Spinal cord (tissue), 10 donors: ENCODE results near the gene SLC25A27. TPM values are rescaled to one million over a fixed set of nuclear protein-coding genes. Genes with fewer than 3 reads are reported as not detected.
A peak's percentile ranks its signal among the peaks of the same experiment; 100 is the strongest.

Experiments
- DNase-seq, 6 donors: peaks; one replicate each; pipeline versions ENCODE4 v3.0.0 to v3.0.0-alpha.2; 2013 to 2015; ENCODE audit warnings: low spot score in 6 of 6, low read depth in 4 of 6
- H3K27ac ChIP-seq: one replicate; pipeline ENCODE4 v1.5.1; 2013; ENCODE audit warnings: low read depth, low read length, control low read depth
- H3K27me3 ChIP-seq: one replicate; pipeline ENCODE4 v1.6.1; 2013; ENCODE audit warnings: low read length; ENCODE audit not compliant: control insufficient read depth, insufficient read depth
- H3K36me3 ChIP-seq: one replicate; pipeline ENCODE4 v1.6.1; 2013; ENCODE audit warnings: low read length; ENCODE audit not compliant: control insufficient read depth, insufficient read depth
- H3K4me1 ChIP-seq: one replicate; pipeline ENCODE4 v1.6.1; 2013; ENCODE audit warnings: low read length; ENCODE audit not compliant: control insufficient read depth, insufficient read depth
- H3K4me3 ChIP-seq: one replicate; pipeline ENCODE4 v1.5.1; 2013; ENCODE audit warnings: low read depth, low read length, control low read depth
- H3K9me3 ChIP-seq: one replicate; pipeline ENCODE4 v1.6.1; 2013; ENCODE audit warnings: low read length; ENCODE audit not compliant: control insufficient read depth, insufficient read depth
- WGBS: methylation state at CpG from one replicate; pipeline ENCODE4 v1.1.5; 2013; ENCODE audit warnings: missing lambda C conversion rate; ENCODE audit not compliant: insufficient coverage; 5-methylcytosine and 5-hydroxymethylcytosine counted together
- long read RNA-seq, 4 donors: transcript quantifications; one replicate each; lab custom pipeline, GENCODE V29; 2026
- polyA plus RNA-seq, 2 donors: library from polyadenylated mRNA; unstranded; fragments of 120-200 nt; gene quantifications; one replicate each; pipeline ENCODE4 v1.2.1, GENCODE V29; 2013; ENCODE audit not compliant: insufficient read length in 2 of 2
- total RNA-seq, 2 donors: library from RNA; depleted of rRNA in 1 of 2; stranded (reverse); fragments of 120-200 nt in 1 of 2; fragments of >200 nt in 1 of 2; gene quantifications; one replicate each; pipeline versions ENCODE4 v1.2.3 to v1.2.4, GENCODE V29; 2013 to 2014
- donor health status: healthy.

SLC25A27 gene
- 10 to 100 TPM; 43.5 to 44.6 TPM for total RNA-seq
- 10 to 100 TPM; 65.1 to 69.5 TPM for polyA plus RNA-seq
- long read RNA-seq, donor 1, partial matches to known transcripts = 30 of 34 reads
- long read RNA-seq, donor 1, other reads (novel, unspliced or antisense) = 0 of 34 reads
- long read RNA-seq, donor 2, partial matches to known transcripts = 0 of 3 reads
- long read RNA-seq, donor 2, other reads (novel, unspliced or antisense) = 0 of 3 reads
- long read RNA-seq, donor 3, partial matches to known transcripts = 0 of 4 reads
- long read RNA-seq, donor 3, other reads (novel, unspliced or antisense) = 0 of 4 reads
- long read RNA-seq, donor 4, partial matches to known transcripts = 5 of 7 reads
- long read RNA-seq, donor 4, other reads (novel, unspliced or antisense) = 0 of 7 reads

- 0% methylated on average over 69 of the region's 72 CpGs for WGBS
Measured at GRCh38 chr6:46652603-46653438, at the start of gene SLC25A27, which contains the start of gene CYP39A1. TSS of gene SLC25A27 (plus strand) at chr6:46652975. CDS start at chr6:46653193, 218 bp downstream. TSS of gene CYP39A1 (minus strand) at chr6:46652818. CDS start at chr6:46652582, 236 bp downstream.

GRCh38 chr6:46605091-46605797, 47.5 kb upstream of the SLC25A27 start:
- Histone ChIP-seq H3K4me1 (no peaks in the 10 kb centered on the region), H3K9me3 (no peaks in the 10 kb centered on the region), H3K36me3 (no peaks in the 10 kb centered on the region), H3K27ac (no peak overlapping the region), H3K27me3 (no peaks in the 10 kb centered on the region), H3K4me3 (no peak overlapping the region)
- DNase-seq = no peak
- WGBS = 90% methylated on average over 2 of the region's 3 CpGs

More at GRCh38 chr6:46652603-46653438, at the start of gene SLC25A27, which contains the start of gene CYP39A1:
- no peaks in the 10 kb centered on the region for H3K9me3 ChIP-seq
- peak within 1 kb of the TSS; percentile 85 for H3K27ac ChIP-seq
- no peaks in the 10 kb centered on the region for H3K4me1 ChIP-seq
- peak; percentile 83 to 98 (median 88) for DNase-seq
- H3K4me3 ChIP-seq = peak within 1 kb of the TSS; percentile 87
- peaks cover 8% of the 10 kb centered on the region for H3K36me3 ChIP-seq
- no peaks in the 10 kb centered on the region for H3K27me3 ChIP-seq

- Histone ChIP-seq H3K9me3 (no peaks in the 10 kb centered on the region), H3K27ac (no peak overlapping the region), H3K4me3 (no peak overlapping the region), H3K27me3 (no peaks in the 10 kb centered on the region), H3K4me1 (no peaks in the 10 kb centered on the region), H3K36me3 (no peaks in the 10 kb centered on the region)
- DNase-seq = peak in 4 of 6 donors; percentile 5 to 75 (median 24)
- no CpG with 5 or more reads among the region's 3 CpGs for WGBS
Measured at GRCh38 chr6:46606338-46606737, 46.4 kb upstream of the SLC25A27 start.

- WGBS = no CpG with 5 or more reads among the region's 3 CpGs
- Histone ChIP-seq H3K27ac (no peak overlapping the region), H3K9me3 (no peaks in the 10 kb centered on the region), H3K27me3 (no peaks in the 10 kb centered on the region), H3K4me3 (no peak overlapping the region), H3K4me1 (no peaks in the 10 kb centered on the region), H3K36me3 (no peaks in the 10 kb centered on the region)
- no peak for DNase-seq
Measured at GRCh38 chr6:46610862-46611553, 41.8 kb upstream of the SLC25A27 start.

GRCh38 chr6:46612645-46613044, 40.1 kb upstream of the SLC25A27 start:
- DNase-seq = peak in 2 of 6 donors; percentile 12 to 74
- no peak overlapping the region for H3K4me3 ChIP-seq
- no peak overlapping the region for H3K27ac ChIP-seq
- no peaks in the 10 kb centered on the region for H3K36me3 ChIP-seq
- 63% methylated on average over 1 of the region's 2 CpGs for WGBS
- H3K27me3 ChIP-seq = no peaks in the 10 kb centered on the region
- no peaks in the 10 kb centered on the region for H3K4me1 ChIP-seq
- H3K9me3 ChIP-seq = no peaks in the 10 kb centered on the region

GRCh38 chr6:46618726-46619125, 34.0 kb upstream of the SLC25A27 start:
- 78% methylated on average over 1 of the region's 1 CpG for WGBS
- DNase-seq = no peak
- Histone ChIP-seq H3K27ac (no peak overlapping the region), H3K4me1 (no peaks in the 10 kb centered on the region), H3K27me3 (no peaks in the 10 kb centered on the region), H3K4me3 (no peak overlapping the region), H3K9me3 (peaks cover 3% of the 10 kb centered on the region), H3K36me3 (no peaks in the 10 kb centered on the region)

GRCh38 chr6:46626228-46626909, 26.4 kb upstream of the SLC25A27 start:
- WGBS = no CpG with 5 or more reads among the region's 3 CpGs
- no peaks in the 10 kb centered on the region for H3K4me1 ChIP-seq

GRCh38 chr6:46626976-46627375, 25.8 kb upstream of the SLC25A27 start:
- H3K9me3 ChIP-seq = no peaks in the 10 kb centered on the region
- H3K4me1 ChIP-seq = no peaks in the 10 kb centered on the region
- no peak for DNase-seq
- H3K36me3 ChIP-seq = no peaks in the 10 kb centered on the region
- H3K27me3 ChIP-seq = no peaks in the 10 kb centered on the region
- no peak overlapping the region for H3K27ac ChIP-seq
- no CpG with 5 or more reads among the region's 4 CpGs for WGBS
- H3K4me3 ChIP-seq = no peak overlapping the region

More at GRCh38 chr6:46626228-46626909, 26.4 kb upstream of the SLC25A27 start:
- H3K27me3 ChIP-seq = no peaks in the 10 kb centered on the region
- peaks cover 3% of the 10 kb centered on the region for H3K9me3 ChIP-seq
- no peak overlapping the region for H3K4me3 ChIP-seq
- no peak overlapping the region for H3K27ac ChIP-seq
- peak in 4 of 6 donors; percentile 19 to 85 (median 52) for DNase-seq
- no peaks in the 10 kb centered on the region for H3K36me3 ChIP-seq
